T-helper 17 cell (primary cell): ENCODE results near the gene CALHM5. TPM values are rescaled to one million over a fixed set of nuclear protein-coding genes. Genes with fewer than 3 reads are reported as not detected.

Experiments
- ATAC-seq: fragments of 150-1000 bp; cut with Tn5 transposase; 2 replicates; pipeline ENCODE4 v1.10.0; 2021; ENCODE audit warnings: mild to moderate bottlenecking, moderate library complexity
- DNase-seq, 3 donors: peaks; one replicate each; pipeline versions ENCODE4 v3.0.0 to v3.0.0-alpha.2; 2020 to 2021
- H3K9me3 ChIP-seq: one replicate; pipeline ENCODE4 v1.7.0; 2013; ENCODE audit warnings: low read length, mild to moderate bottlenecking; ENCODE audit not compliant: control insufficient read depth, poor library complexity, severe bottlenecking
- H3K27ac Mint-ChIP-seq: one replicate; pipeline ENCODE4 v1.8.0; 2022; ENCODE audit warnings: mild to moderate bottlenecking, moderate library complexity, mixed read lengths
- H3K27me3 Mint-ChIP-seq: one replicate; pipeline ENCODE4 v1.8.0; 2022; ENCODE audit warnings: mixed read lengths
- H3K36me3 Mint-ChIP-seq: one replicate; pipeline ENCODE4 v1.8.0; 2022; ENCODE audit warnings: low read depth, mixed read lengths
- H3K4me1 Mint-ChIP-seq: one replicate; pipeline ENCODE4 v1.8.0; 2022; ENCODE audit warnings: mild to moderate bottlenecking, mixed read lengths
- H3K4me3 Mint-ChIP-seq: one replicate; pipeline ENCODE4 v1.8.0; 2022; ENCODE audit warnings: mild to moderate bottlenecking, moderate library complexity, mixed read lengths
- total RNA-seq, 4 donors: library from RNA in 2 of 4; stranded (reverse) in 2 of 4; gene quantifications; one replicate each; pipeline ENCODE4 v1.2.3 and lab custom pipeline; 2022 to 2026

CALHM5 gene
- total RNA-seq, 2 donors from 2014 or later = 0.65 TPM; not detected in 1

- Mint-ChIP-seq H3K36me3 (no peaks in the 10 kb centered on the region), H3K27me3 (peaks cover 63% of the 10 kb centered on the region), H3K4me3 (no peak overlapping the region), H3K4me1 (no peaks in the 10 kb centered on the region), H3K27ac (no peak overlapping the region)
- no peaks in the 10 kb centered on the region for H3K9me3 ChIP-seq
- no peak for DNase-seq
- ATAC-seq = no peak
Measured at GRCh38 chr6:116543149-116543548, 31.7 kb downstream of the CALHM5 start.

GRCh38 chr6:116545651-116546050 lies 34.2 kb downstream of the CALHM5 start, which contains the start of gene TRAPPC3L:
Gene TRAPPC3L (minus strand): TSS chr6:116545684. CDS start chr6:116545514, 170 bp downstream.
- Mint-ChIP-seq H3K4me1 (peaks cover 3% of the 10 kb centered on the region), H3K4me3 (no peak within 1 kb of the TSS), H3K36me3 (peaks cover 2% of the 10 kb centered on the region), H3K27me3 (peaks cover 50% of the 10 kb centered on the region), H3K27ac (no peak within 1 kb of the TSS)
- DNase-seq (no peak), ATAC-seq (no peak)
- no peaks in the 10 kb centered on the region for H3K9me3 ChIP-seq

- H3K36me3 Mint-ChIP-seq = peaks cover 4% of the 10 kb centered on the region
- no peaks in the 10 kb centered on the region for H3K9me3 ChIP-seq
- ATAC-seq (no peak), DNase-seq (no peak)
- H3K4me1 Mint-ChIP-seq = peaks cover 3% of the 10 kb centered on the region
- H3K27me3 Mint-ChIP-seq = peaks cover 56% of the 10 kb centered on the region
- H3K4me3 Mint-ChIP-seq = no peak overlapping the region
- H3K27ac Mint-ChIP-seq = no peak overlapping the region
Measured at GRCh38 chr6:116547358-116547757, 35.9 kb downstream of the CALHM5 start.

- H3K36me3 Mint-ChIP-seq = peaks cover 4% of the 10 kb centered on the region
- H3K4me3 Mint-ChIP-seq = no peak overlapping the region
- H3K4me1 Mint-ChIP-seq = peaks cover 3% of the 10 kb centered on the region
- H3K9me3 ChIP-seq = no peaks in the 10 kb centered on the region
- no peak for DNase-seq
- H3K27me3 Mint-ChIP-seq = peaks cover 52% of the 10 kb centered on the region
- no peak for ATAC-seq
- H3K27ac Mint-ChIP-seq = peak overlapping the region; percentile 19
Measured at GRCh38 chr6:116550796-116551195, 39.4 kb downstream of the CALHM5 start.

- H3K9me3 ChIP-seq = no peaks in the 10 kb centered on the region
- H3K4me1 Mint-ChIP-seq = peaks cover 3% of the 10 kb centered on the region
- H3K27me3 Mint-ChIP-seq = peaks cover 40% of the 10 kb centered on the region
- H3K27ac Mint-ChIP-seq = no peak within 1 kb of the TSS
- H3K4me3 Mint-ChIP-seq = no peak within 1 kb of the TSS
- H3K36me3 Mint-ChIP-seq = peaks cover 4% of the 10 kb centered on the region
- no peak for DNase-seq
- no peak for ATAC-seq
Measured at GRCh38 chr6:116553451-116553850, 42.0 kb downstream of the CALHM5 start, which contains the start of gene CALHM4. Gene CALHM4 (plus strand): TSS chr6:116553751. CDS start chr6:116553794, 43 bp downstream.

- Mint-ChIP-seq H3K4me3 (no peak overlapping the region), H3K36me3 (no peaks in the 10 kb centered on the region), H3K4me1 (no peaks in the 10 kb centered on the region), H3K27ac (no peak overlapping the region), H3K27me3 (peaks cover 34% of the 10 kb centered on the region)
- no peak for DNase-seq
- ATAC-seq = no peak
- H3K9me3 ChIP-seq = no peaks in the 10 kb centered on the region
Measured at GRCh38 chr6:116556065-116556464, 44.6 kb downstream of the CALHM5 start.

- H3K4me3 Mint-ChIP-seq = no peak overlapping the region
- no peak overlapping the region for H3K27ac Mint-ChIP-seq
- no peaks in the 10 kb centered on the region for H3K36me3 Mint-ChIP-seq
- no peaks in the 10 kb centered on the region for H3K4me1 Mint-ChIP-seq
- H3K27me3 Mint-ChIP-seq = peaks cover 29% of the 10 kb centered on the region
- ATAC-seq (no peak), DNase-seq (no peak)
- no peaks in the 10 kb centered on the region for H3K9me3 ChIP-seq
Measured at GRCh38 chr6:116556814-116557415, 45.5 kb downstream of the CALHM5 start.

- H3K27me3 Mint-ChIP-seq = peaks cover 35% of the 10 kb centered on the region
- no peaks in the 10 kb centered on the region for H3K36me3 Mint-ChIP-seq
- no peak for ATAC-seq
- DNase-seq = no peak
- H3K27ac Mint-ChIP-seq = no peak overlapping the region
- H3K9me3 ChIP-seq = no peaks in the 10 kb centered on the region
- H3K4me3 Mint-ChIP-seq = no peak overlapping the region
- H3K4me1 Mint-ChIP-seq = peaks cover 2% of the 10 kb centered on the region
Measured at GRCh38 chr6:116557893-116558292, 46.5 kb downstream of the CALHM5 start.

- no peaks in the 10 kb centered on the region for H3K9me3 ChIP-seq
- Mint-ChIP-seq H3K4me1 (peaks cover 2% of the 10 kb centered on the region), H3K4me3 (no peak overlapping the region), H3K27me3 (peaks cover 40% of the 10 kb centered on the region), H3K36me3 (no peaks in the 10 kb centered on the region), H3K27ac (no peak overlapping the region)
- no peak for DNase-seq
- no peak for ATAC-seq
Measured at GRCh38 chr6:116560130-116560529, 48.7 kb downstream of the CALHM5 start.

- Mint-ChIP-seq H3K27ac (no peak overlapping the region), H3K27me3 (peaks cover 37% of the 10 kb centered on the region)
Measured at GRCh38 chr6:116561377-116562018, 50.1 kb downstream of the CALHM5 start.

GRCh38 chr6:116562019-116562403 lies 50.6 kb downstream of the CALHM5 start:
- Mint-ChIP-seq H3K4me3 (no peak overlapping the region), H3K27me3 (peaks cover 37% of the 10 kb centered on the region), H3K4me1 (peaks cover 2% of the 10 kb centered on the region), H3K27ac (no peak overlapping the region), H3K36me3 (no peaks in the 10 kb centered on the region)
- no peak for DNase-seq
- no peaks in the 10 kb centered on the region for H3K9me3 ChIP-seq
- ATAC-seq = no peak

More at GRCh38 chr6:116561377-116562018, 50.1 kb downstream of the CALHM5 start:
- peak; percentile 21 to 51 (median 46) for DNase-seq
- Mint-ChIP-seq H3K36me3 (no peaks in the 10 kb centered on the region), H3K4me3 (no peak overlapping the region), H3K4me1 (peaks cover 2% of the 10 kb centered on the region)
- H3K9me3 ChIP-seq = no peaks in the 10 kb centered on the region
- ATAC-seq = peak; percentile 90

GRCh38 chr6:116562614-116563013 lies 51.2 kb downstream of the CALHM5 start:
- DNase-seq (no peak), ATAC-seq (no peak)
- Mint-ChIP-seq H3K27ac (no peak overlapping the region), H3K4me1 (peaks cover 2% of the 10 kb centered on the region), H3K27me3 (peaks cover 37% of the 10 kb centered on the region), H3K4me3 (no peak overlapping the region), H3K36me3 (no peaks in the 10 kb centered on the region)
- H3K9me3 ChIP-seq = no peaks in the 10 kb centered on the region

- H3K36me3 Mint-ChIP-seq = no peaks in the 10 kb centered on the region
- DNase-seq (no peak), ATAC-seq (no peak)
- no peak overlapping the region for H3K4me3 Mint-ChIP-seq
- peaks cover 37% of the 10 kb centered on the region for H3K27me3 Mint-ChIP-seq
- no peaks in the 10 kb centered on the region for H3K9me3 ChIP-seq
- H3K4me1 Mint-ChIP-seq = peaks cover 3% of the 10 kb centered on the region
- H3K27ac Mint-ChIP-seq = no peak overlapping the region
Measured at GRCh38 chr6:116563830-116564229, 52.4 kb downstream of the CALHM5 start.

GRCh38 chr6:116564311-116564710 lies 52.9 kb downstream of the CALHM5 start:
- no peak for ATAC-seq
- Mint-ChIP-seq H3K4me3 (no peak overlapping the region), H3K27ac (no peak overlapping the region), H3K27me3 (peaks cover 37% of the 10 kb centered on the region), H3K36me3 (no peaks in the 10 kb centered on the region), H3K4me1 (peaks cover 5% of the 10 kb centered on the region)
- H3K9me3 ChIP-seq = no peaks in the 10 kb centered on the region
- no peak for DNase-seq
